Tibial artery (tissue), 4 donors: Measurements from ENCODE around the gene SYNDIG1.

Experiments
- DNase-seq, 2 donors: peaks; one replicate each; pipeline ENCODE4 v3.0.0-alpha.2; 2019
- H3K27ac ChIP-seq, 2 donors: fragments of 200-600 bp; sonication (generic) in 1 of 2; 1 replicate in 1 of 2; 2 replicates in 1 of 2; pipeline ENCODE4 v1.5.1; 2018 to 2019; ENCODE audit warnings: mild to moderate bottlenecking in 1 of 2
- H3K27me3 ChIP-seq, 2 donors: fragments of 200-600 bp; sonication (generic) in 1 of 2; one replicate each; pipeline versions ENCODE4 v1.5.1 to v1.6.0; 2016 to 2019
- H3K36me3 ChIP-seq, 3 donors: fragments of 200-600 bp; sonication (generic) in 2 of 3; one replicate each; pipeline ENCODE4 v1.5.1; 2016 to 2019; ENCODE audit warnings: mild to moderate bottlenecking in 2 of 3
- H3K4me1 ChIP-seq, 4 donors: fragments of 200-600 bp; sonication (generic) in 2 of 4; 1 replicate in 3 of 4; 2 replicates in 1 of 4; pipeline ENCODE4 v1.5.1; 2016 to 2019
- H3K4me3 ChIP-seq, 2 donors: fragments of 200-600 bp; sonication (generic) in 1 of 2; 1 replicate in 1 of 2; 2 replicates in 1 of 2; pipeline ENCODE4 v1.5.1; 2018 to 2019; ENCODE audit warnings: mild to moderate bottlenecking in 2 of 2
- H3K9me3 ChIP-seq, 3 donors: fragments of 200-600 bp; sonication (generic) in 1 of 3; one replicate each; pipeline ENCODE4 v1.5.1; 2016 to 2019
- CTCF ChIP-seq, 2 experiments: fragments of 200-600 bp in 1 of 2; fragments of 450-650 bp in 1 of 2; IDR thresholded peaks; one replicate each; pipeline ENCODE4 v1.5.1; 2017 to 2019; ENCODE audit warnings: antibody characterized with exemption in 2 of 2, mild to moderate bottlenecking in 1 of 2, moderate library complexity in 1 of 2
- intact Hi-C: fragments of 100-400 bp; cut with DNase I; formaldehyde crosslinking; loops from one replicate; pipeline ENCODE4 v1.15.0; 2023; ENCODE audit warnings: low total_unique reads

SYNDIG1 gene

DNA sequence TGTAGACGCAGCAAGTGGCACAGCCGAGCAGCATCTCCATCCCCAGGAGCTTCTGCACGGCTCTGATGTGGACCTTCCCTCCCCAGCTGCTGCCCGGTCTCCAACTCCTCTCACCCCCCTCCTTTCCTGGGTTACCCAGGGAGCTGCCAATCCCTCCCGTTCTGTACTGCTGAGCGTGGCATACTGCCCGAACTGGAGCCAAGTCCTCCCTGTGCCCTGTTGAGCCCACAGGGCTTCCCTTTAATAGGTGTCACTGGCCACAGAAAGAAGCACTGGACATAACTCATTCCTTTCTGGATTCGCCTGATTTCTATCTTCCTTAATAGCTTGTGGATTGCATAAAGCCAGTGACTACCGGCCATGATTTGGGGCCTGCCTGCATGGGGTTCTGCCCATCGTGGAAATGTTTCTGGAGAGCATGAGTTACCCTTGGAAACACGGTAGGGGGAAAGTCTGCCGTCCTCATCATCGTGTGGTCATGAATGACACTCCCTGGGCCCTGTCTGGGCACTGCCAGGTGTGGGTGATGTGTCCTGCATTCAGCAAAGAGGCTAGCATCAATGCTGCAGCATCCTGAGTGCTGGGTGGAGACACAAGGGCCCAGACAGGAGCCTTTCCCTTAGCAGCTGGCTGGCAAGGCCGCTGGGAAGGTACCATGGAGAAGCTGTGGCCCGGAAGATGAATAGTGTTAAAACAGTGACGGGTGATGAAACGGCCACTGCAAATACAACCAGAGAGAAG is 189.7 kb downstream of the SYNDIG1 start:
- Histone ChIP-seq H3K4me1 (peaks cover 0 to 30% (median 27%) of the 10 kb centered on the region in 4 donors), H3K36me3 (no peaks in the 10 kb centered on the region), H3K27ac (no peak overlapping the region), H3K4me3 (no peak overlapping the region), H3K27me3 (no peaks in the 10 kb centered on the region), H3K9me3 (no peaks in the 10 kb centered on the region)
- no peak for TF ChIP-seq CTCF (IDR thresholded peaks at IDR 0.05)
- intact Hi-C loops: no loop called here
- DNase-seq: peak in 1 of 2 donors; percentile 70

DNA sequence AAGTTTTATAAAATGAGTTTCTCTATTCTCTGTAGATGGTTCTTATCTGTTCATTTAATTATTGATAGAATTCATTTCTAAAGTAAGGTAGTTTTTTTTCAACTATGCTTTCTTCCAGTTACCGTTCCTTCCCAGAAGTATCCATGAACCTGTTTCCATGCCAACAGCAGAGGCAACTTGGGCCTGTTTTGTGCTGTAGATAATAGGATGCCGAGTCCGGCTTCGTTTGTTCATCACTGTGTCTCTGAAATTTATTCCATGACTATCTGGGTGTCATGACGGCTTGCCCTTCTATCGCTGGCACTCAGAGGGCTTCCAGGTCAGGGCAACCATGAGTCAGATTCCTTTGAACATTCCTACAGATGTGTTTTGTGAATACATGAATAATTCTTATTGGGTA is 190.4 kb downstream of the SYNDIG1 start:
- Histone ChIP-seq H3K27me3 (no peaks in the 10 kb centered on the region), H3K9me3 (no peaks in the 10 kb centered on the region), H3K27ac (no peak overlapping the region), H3K36me3 (no peaks in the 10 kb centered on the region), H3K4me1 (peaks cover 0 to 30% (median 27%) of the 10 kb centered on the region in 4 donors), H3K4me3 (no peak overlapping the region)
- intact Hi-C loops: no loop called here
- TF ChIP-seq CTCF (IDR thresholded peaks at IDR 0.05): no peak
- DNase-seq: no peak

- DNase-seq: no peak
- no peaks in the 10 kb centered on the region for H3K27me3 ChIP-seq
- H3K4me3 ChIP-seq: no peak overlapping the region
- intact Hi-C loops: no loop called here
- no peaks in the 10 kb centered on the region for H3K36me3 ChIP-seq
- H3K27ac ChIP-seq: no peak overlapping the region
- H3K9me3 ChIP-seq: no peaks in the 10 kb centered on the region
- TF ChIP-seq CTCF (IDR thresholded peaks at IDR 0.05): no peak
- H3K4me1 ChIP-seq: peaks cover 0 to 30% (median 27%) of the 10 kb centered on the region in 4 donors
These were observed 191.2 kb downstream of the SYNDIG1 start for GRCh38 chr20:24660651-24661050.

DNA sequence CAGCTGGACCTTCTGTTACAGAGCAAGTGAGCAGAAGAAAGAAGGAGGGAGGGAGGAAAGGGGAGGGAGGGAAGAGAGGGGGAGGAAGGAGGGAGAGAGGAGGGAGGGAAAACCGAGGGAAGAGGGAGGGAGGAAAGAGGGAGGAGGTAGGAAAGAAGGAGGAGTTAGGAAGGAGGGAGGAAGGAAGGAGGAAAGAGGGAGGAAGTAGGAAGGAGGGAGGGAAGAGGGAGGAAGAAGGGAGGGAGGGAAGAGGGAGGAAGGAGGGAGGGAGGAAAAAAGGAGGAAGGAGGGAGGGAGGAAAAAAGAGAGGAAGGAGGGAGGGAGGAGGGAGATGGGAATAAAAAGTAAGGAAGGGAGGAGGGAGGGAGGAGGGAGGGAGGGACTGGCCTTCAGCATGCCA is 191.8 kb downstream of the SYNDIG1 start:
- no peak overlapping the region for H3K4me3 ChIP-seq
- peaks cover 0 to 30% (median 27%) of the 10 kb centered on the region in 4 donors for H3K4me1 ChIP-seq
- no peak for TF ChIP-seq CTCF (IDR thresholded peaks at IDR 0.05)
- DNase-seq: no peak
- intact Hi-C loops: no loop called here
- H3K36me3 ChIP-seq: no peaks in the 10 kb centered on the region
- H3K27me3 ChIP-seq: no peaks in the 10 kb centered on the region
- no peak overlapping the region for H3K27ac ChIP-seq
- H3K9me3 ChIP-seq: no peaks in the 10 kb centered on the region

- Histone ChIP-seq H3K27me3 (no peaks in the 10 kb centered on the region), H3K4me3 (no peak overlapping the region), H3K4me1 (peaks cover 0 to 21% (median 20%) of the 10 kb centered on the region in 4 donors), H3K36me3 (no peaks in the 10 kb centered on the region), H3K9me3 (no peaks in the 10 kb centered on the region), H3K27ac (no peak overlapping the region)
- intact Hi-C loops: no loop called here
- DNase-seq: peak; percentile 2 to 29
- no peak for TF ChIP-seq CTCF (IDR thresholded peaks at IDR 0.05)
These were observed 192.9 kb downstream of the SYNDIG1 start for GRCh38 chr20:24662322-24662721.
